GM12878 (cell line): Measurements from ENCODE around the gene CFI. TPM values are rescaled to one million over a fixed set of nuclear protein-coding genes. Genes with fewer than 3 reads are reported as not detected.
A peak's percentile ranks its signal among the peaks of the same experiment; 100 is the strongest.

Experiments used
- ATAC-seq: fragments of 200-7000 bp; cut with Tn5 transposase; 3 replicates; pipeline ENCODE4 v1.9.1; 2020; ENCODE audit warnings: mild to moderate bottlenecking, moderate library complexity
- BruUV-seq: library from RNA; stranded (reverse); fragments of 400-500 nt; replicated peaks from 2 replicates; lab custom pipeline; 2021; lab: Mats Ljungman, UMichigan
- CTCF ChIA-PET: fragments of 300-600 bp; sonication (Branson Sonifier 250); formaldehyde crosslinking; extraction: SDS; loops from one replicate; lab custom pipeline; 2021; ENCODE audit warnings: inconsistent platforms; lab: Yijun Ruan, JAX
- POLR2A ChIA-PET: fragments of 350-600 bp; formaldehyde crosslinking; extraction: SDS; loops from one replicate; lab custom pipeline; 2021; ENCODE audit warnings: inconsistent platforms; lab: Charles Lee
- RAD21 ChIA-PET: fragments of 300-600 bp; sonication (Branson Sonifier 250); formaldehyde crosslinking; loops from one replicate; lab custom pipeline; 2023; ENCODE audit warnings: antibody characterized with exemption; ENCODE audit not compliant: unreplicated experiment; lab: Charles Lee
- SMC1A ChIA-PET: fragments of 300-600 bp; sonication (Branson Sonifier 250); formaldehyde crosslinking; loops from one replicate; lab custom pipeline; 2023; ENCODE audit not compliant: unreplicated experiment, uncharacterized antibody; lab: Charles Lee
- DNase-seq: peaks from one replicate; pipeline ENCODE4 v3.0.0-alpha.2; 2011; ENCODE audit warnings: low read depth, low spot score
- FAIRE-seq: peaks from 3 replicates; lab custom pipeline; 2011; peaks lifted over from hg19 to GRCh38; lab: Jason Lieb, UNC
- H2AFZ ChIP-seq: 2 replicates; pipeline ENCODE4 v1.6.0; 2011; ENCODE audit warnings: low read depth, low read length, control low read depth; ENCODE audit not compliant: control insufficient read depth
- H3K27ac ChIP-seq: 2 replicates; pipeline ENCODE4 v1.5.1; 2011; ENCODE audit warnings: control low read depth; ENCODE audit not compliant: control insufficient read depth, insufficient read depth
- H3K27me3 ChIP-seq, 2 experiments: replicated peaks in 1 of 2; 2 replicates each; pipeline versions ENCODE4 v1.6.0 to v1.6.1; 2011; ENCODE audit warnings: low read length in 1 of 2; ENCODE audit not compliant: control insufficient read depth in 2 of 2, insufficient read depth in 2 of 2
- H3K36me3 ChIP-seq, 2 experiments: 2 replicates each; pipeline ENCODE4 v1.5.1; 2011; ENCODE audit warnings: low read length in 1 of 2; ENCODE audit not compliant: control insufficient read depth in 2 of 2, insufficient read depth in 2 of 2
- H3K4me1 ChIP-seq: 2 replicates; pipeline ENCODE4 v1.6.1; 2011; ENCODE audit warnings: mild to moderate bottlenecking, low read length, moderate library complexity, mixed read lengths; ENCODE audit not compliant: control insufficient read depth, insufficient read depth
- H3K4me2 ChIP-seq: 2 replicates; pipeline ENCODE4 v1.6.0; 2011; ENCODE audit warnings: control low read depth; ENCODE audit not compliant: control insufficient read depth, insufficient read depth
- H3K4me3 ChIP-seq: fragments of 200-600 bp; sonication (generic); 2 replicates; pipeline ENCODE4 v1.5.1; 2016
- H3K79me2 ChIP-seq: 2 replicates; pipeline ENCODE4 v1.6.0; 2011; ENCODE audit warnings: low read length; ENCODE audit not compliant: control insufficient read depth, insufficient read depth
- H3K9ac ChIP-seq: 2 replicates; pipeline ENCODE4 v1.8.0; 2011; ENCODE audit warnings: low read length, control low read depth, mixed read lengths; ENCODE audit not compliant: control insufficient read depth, insufficient read depth
- H3K9me3 ChIP-seq: replicated peaks from 3 replicates; pipeline ENCODE4 v1.5.1; 2011; ENCODE audit warnings: mild to moderate bottlenecking, low read length; ENCODE audit not compliant: control insufficient read depth, insufficient read depth
- H4K20me1 ChIP-seq: 2 replicates; pipeline ENCODE4 v1.6.0; 2011; ENCODE audit not compliant: control insufficient read depth, insufficient read depth
- BCLAF1 ChIP-seq: fragments of 450-650 bp; IDR thresholded peaks from 2 replicates; pipeline ENCODE4 v1.6.1; 2017; ENCODE audit warnings: antibody characterized with exemption, mild to moderate bottlenecking, moderate library complexity
- CHD4 ChIP-seq: fragments of 200-600 bp; sonication (generic); IDR thresholded peaks from 2 replicates; pipeline ENCODE4 v1.6.1; 2016; ENCODE audit warnings: mild to moderate bottlenecking
- EED ChIP-seq: sonication (generic); IDR thresholded peaks from 2 replicates; pipeline ENCODE4 v1.6.1; 2016; ENCODE audit warnings: antibody characterized with exemption, low read depth
- FOS ChIP-seq: IDR thresholded peaks from 3 replicates; pipeline ENCODE4 v1.6.1; 2011; ENCODE audit warnings: borderline replicate concordance; ENCODE audit not compliant: insufficient read length; ENCODE audit errors: extremely low read depth
- HDGF ChIP-seq: fragments of 450-650 bp; IDR thresholded peaks from 2 replicates; pipeline ENCODE4 v1.6.1; 2016; ENCODE audit warnings: antibody characterized with exemption
- POLR2AphosphoS5 ChIP-seq: IDR thresholded peaks from 2 replicates; pipeline ENCODE4 v1.6.1; 2011; ENCODE audit warnings: mild to moderate bottlenecking, low read length, inconsistent platforms
- SMARCA5 ChIP-seq: fragments of 450-650 bp; IDR thresholded peaks from 2 replicates; pipeline ENCODE4 v1.6.1; 2017; ENCODE audit warnings: mild to moderate bottlenecking
- TCF12 ChIP-seq: IDR thresholded peaks from 2 replicates; pipeline ENCODE4 v1.6.1; 2011; ENCODE audit warnings: low read depth, mild to moderate bottlenecking, low read length
- WGBS: methylation state at CpG from one replicate; pipeline ENCODE4 v1.1.6; 2016; ENCODE audit warnings: low lambda C conversion rate; ENCODE audit not compliant: insufficient replicate concordance, insufficient coverage; ENCODE audit errors: missing lambda C conversion rate; 5-methylcytosine and 5-hydroxymethylcytosine counted together
- in situ Hi-C: fragments of 300-500 bp; cut with MboI; formaldehyde crosslinking; loops from 9 replicates; pipeline ENCODE4 v1.14.3; 2018; ENCODE audit warnings: mixed read lengths
- intact Hi-C: fragments of 100-400 bp; cut with micrococcal nuclease; formaldehyde crosslinking; loops from one replicate; pipeline ENCODE4 v1.14.2; 2022; ENCODE audit not compliant: unreplicated experiment
- polyA plus RNA-seq, 11 experiments: library from polyadenylated mRNA; depleted of rRNA in 4 of 11; unstranded in 6 of 11; stranded (reverse) in 5 of 11; fragments of >200 nt; fragmentation: Nextera tagmentation in 4 of 11; fragmentation: Illumina TruSeq in 1 of 11; extraction: Ambion mirVana in 4 of 11; extraction: Trizol in 1 of 11; gene quantifications; 1 replicate in 1 of 11; 2 replicates in 10 of 11; pipeline versions ENCODE4 v1.2.1 to v1.2.3, GENCODE V29; 2011 to 2016; ENCODE audit warnings: inconsistent platforms in 2 of 11, missing spikeins in 2 of 11, low read depth in 1 of 11
- total RNA-seq, 4 experiments: library from RNA; depleted of rRNA in 3 of 4; stranded (reverse); fragments of >200 nt in 3 of 4; fragmentation: Illumina TruSeq in 1 of 4; extraction: Trizol in 1 of 4; gene quantifications; 2 replicates each; pipeline versions ENCODE4 v1.2.1 to v1.2.3, GENCODE V29; 2013 to 2021

CFI gene
- total and polyA plus RNA-seq, 10 of the 15 experiments (the other 5 are each of a cell fraction or from before 2014, with no cell fraction given): 0.15 to 0.28 TPM; not detected in 8

DNA sequence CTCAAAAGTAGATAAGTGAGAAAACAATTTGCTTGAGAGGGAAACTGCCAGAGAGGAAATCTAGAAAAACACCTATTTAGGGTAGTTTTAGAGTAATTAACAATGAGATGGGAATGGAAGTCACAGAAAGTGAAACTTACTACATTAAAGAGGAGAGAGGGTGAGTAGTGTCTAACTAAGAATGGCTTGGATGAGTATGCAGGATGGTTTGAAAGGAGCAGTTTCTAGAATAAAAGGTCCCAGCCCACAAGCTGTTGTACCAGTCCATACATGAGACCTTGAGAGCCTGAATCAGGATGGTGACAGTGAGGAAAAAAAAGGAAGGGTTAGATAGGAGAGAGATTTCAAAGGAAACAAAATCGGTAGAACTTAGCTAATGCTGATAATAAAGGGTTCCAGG lies 15.1 kb upstream of the CFI start:
- Histone ChIP-seq H3K27me3 (no peaks in the 10 kb centered on the region), H3K9me3 (no peaks in the 10 kb centered on the region)
- FAIRE-seq: no peak
- no peak for TF ChIP-seq POLR2AphosphoS5
- TF ChIP-seq TCF12: no peak
- TF ChIP-seq FOS: no peak
- no peak for TF ChIP-seq HDGF
- TF ChIP-seq EED: no peak
- no peak for TF ChIP-seq SMARCA5
- no peak for TF ChIP-seq CHD4
- no peak for TF ChIP-seq BCLAF1
- TF ChIP-seq, all 136 proteins: peak for 0
- no TSS peak for BruUV-seq
- RAD21 ChIA-PET: interaction anchor here (0.6 kb wide), 1 partner anchor 133 kb away, joined by 3 read pairs; no protein-coding TSS in a partner anchor
- H3K79me2 ChIP-seq: peaks cover 27% of the 10 kb centered on the region
- CTCF ChIA-PET: interaction anchor here (0.6 to 2.3 kb wide), 4 partner anchors 10 to 384 kb away, joined by 3 to 10 read pairs (median 6); partner anchors contain the start of genes RRH and SEC24B
- no peak for DNase-seq
- peak overlapping the region; percentile 89; the same call in 1 of the 2 replicates for H3K9ac ChIP-seq
- 91% methylated on average over 1 of the region's 1 CpG for WGBS
- peak overlapping the region; percentile 96 for H3K4me3 ChIP-seq
- no peak overlapping the region for H2AFZ ChIP-seq
- peaks cover 0 to 2% of the 10 kb centered on the region in 2 experiments; a peak in 3 of 4 replicates for H3K36me3 ChIP-seq
- in situ Hi-C loops: no loop called here
- H3K4me1 ChIP-seq: no peaks in the 10 kb centered on the region
- peak overlapping the region; percentile 80 for H3K4me2 ChIP-seq
- intact Hi-C loops: loop anchor here (5.0 to 10.0 kb wide), 3 partner anchors 175 to 378 kb away; partner anchors contain the start of genes ELOVL6 and MCUB
- H3K27ac ChIP-seq: peak overlapping the region; percentile 40
- ATAC-seq: 0 out of 3 replicates have a peak, but pooled peaks have one; percentile 5
- no peaks in the 10 kb centered on the region for H4K20me1 ChIP-seq
- POLR2A ChIA-PET: interaction anchor here (0.7 kb wide), 1 partner anchor 86 kb away, joined by 4 read pairs; no protein-coding TSS in a partner anchor
- SMC1A ChIA-PET: interaction anchor here (0.7 to 1.3 kb wide), 3 partner anchors 256 to 389 kb away, joined by 3 read pairs; no protein-coding TSS in a partner anchor
